Esophagus squamous epithelium (tissue), 5 donors: ENCODE measurements around the gene LRCH4. TPM values are rescaled to one million over a fixed set of nuclear protein-coding genes. Genes with fewer than 3 reads are reported as not detected.

Experiments used
- DNase-seq: peaks from one replicate; lab custom pipeline; 2025; lab: John Stamatoyannopoulos, UW
- H3K27ac ChIP-seq, 4 donors: fragments of 200-600 bp; sonication (generic); one replicate each; pipeline ENCODE4 v1.5.1; 2016 to 2019; ENCODE audit warnings: mild to moderate bottlenecking in 1 of 4
- H3K27me3 ChIP-seq, 4 donors: fragments of 200-600 bp; sonication (generic); 1 replicate in 3 of 4; 2 replicates in 1 of 4; pipeline versions ENCODE4 v1.5.1 to v1.6.0; 2017 to 2021; ENCODE audit warnings: antibody characterized with exemption in 1 of 4
- H3K36me3 ChIP-seq, 3 donors: fragments of 200-600 bp; sonication (generic); one replicate each; pipeline ENCODE4 v1.5.1; 2016 to 2019
- H3K4me1 ChIP-seq, 3 donors: fragments of 200-600 bp; sonication (generic); one replicate each; pipeline ENCODE4 v1.5.1; 2017 to 2019
- H3K4me3 ChIP-seq, 4 donors: fragments of 200-600 bp; sonication (generic); 1 replicate in 3 of 4; 2 replicates in 1 of 4; pipeline ENCODE4 v1.5.1; 2016 to 2019; ENCODE audit warnings: mild to moderate bottlenecking in 2 of 4, moderate library complexity in 1 of 4
- H3K9me3 ChIP-seq, 3 donors: fragments of 200-600 bp; sonication (generic); one replicate each; pipeline ENCODE4 v1.5.1; 2016 to 2019
- POLR2A ChIP-seq, 4 donors: fragments of 450-650 bp; IDR thresholded peaks; one replicate each; pipeline ENCODE4 v1.6.1; 2017; ENCODE audit warnings: antibody characterized with exemption in 4 of 4, mild to moderate bottlenecking in 4 of 4, moderate library complexity in 3 of 4
- WGBS, 2 donors: methylation state at CpG; one replicate each; pipeline ENCODE4 v1.1.5; 2018; 5-methylcytosine and 5-hydroxymethylcytosine counted together
- intact Hi-C: fragments of 100-400 bp; cut with DNase I; formaldehyde crosslinking; loops from one replicate; pipeline ENCODE4 v1.15.0; 2022
- total RNA-seq, 4 donors: library from RNA; depleted of rRNA; stranded (reverse); fragments of >200 nt; gene quantifications; one replicate each; pipeline ENCODE4 v1.1.0, GENCODE V29; 2016
- TF ChIP-seq, protein P1 (sequence below), 6 experiments: fragments of 450-650 bp in 4 of 6; fragments of 200-600 bp in 2 of 6; sonication (generic) in 2 of 6; IDR thresholded peaks; one replicate each; pipeline ENCODE4 v1.5.1; 2016 to 2019; ENCODE audit warnings: antibody characterized with exemption in 6 of 6, mild to moderate bottlenecking in 4 of 6, moderate library complexity in 4 of 6
- donor health status: DM: yes; HTN: yes; CAD: no.

LRCH4 gene
- total RNA-seq, 4 donors from 2014 or later: 50.1 to 84.0 (median 70.4) TPM

DNA sequence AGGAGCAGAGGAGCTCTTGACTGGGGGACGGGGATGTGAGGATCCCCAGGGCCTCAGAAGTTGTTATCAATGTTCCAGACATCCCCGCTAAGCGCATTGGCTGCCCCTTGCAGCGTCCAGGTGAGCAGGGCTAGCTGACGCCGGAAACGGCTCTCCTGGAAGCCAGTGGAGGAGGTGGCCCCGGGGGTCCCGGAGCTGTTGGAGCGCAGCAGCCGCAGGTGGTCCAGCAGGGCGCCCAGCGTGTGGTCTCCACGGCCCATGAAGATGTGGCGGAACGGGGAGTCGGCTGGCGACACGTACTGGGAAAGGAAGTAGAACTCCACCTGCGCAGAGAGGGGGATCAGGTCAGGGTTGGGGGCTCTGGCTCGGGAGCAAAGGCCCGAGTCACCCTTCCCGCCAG lies 34.9 kb upstream of the LRCH4 start:
- intact Hi-C loops: no loop called here
- TF ChIP-seq, protein P1, sequence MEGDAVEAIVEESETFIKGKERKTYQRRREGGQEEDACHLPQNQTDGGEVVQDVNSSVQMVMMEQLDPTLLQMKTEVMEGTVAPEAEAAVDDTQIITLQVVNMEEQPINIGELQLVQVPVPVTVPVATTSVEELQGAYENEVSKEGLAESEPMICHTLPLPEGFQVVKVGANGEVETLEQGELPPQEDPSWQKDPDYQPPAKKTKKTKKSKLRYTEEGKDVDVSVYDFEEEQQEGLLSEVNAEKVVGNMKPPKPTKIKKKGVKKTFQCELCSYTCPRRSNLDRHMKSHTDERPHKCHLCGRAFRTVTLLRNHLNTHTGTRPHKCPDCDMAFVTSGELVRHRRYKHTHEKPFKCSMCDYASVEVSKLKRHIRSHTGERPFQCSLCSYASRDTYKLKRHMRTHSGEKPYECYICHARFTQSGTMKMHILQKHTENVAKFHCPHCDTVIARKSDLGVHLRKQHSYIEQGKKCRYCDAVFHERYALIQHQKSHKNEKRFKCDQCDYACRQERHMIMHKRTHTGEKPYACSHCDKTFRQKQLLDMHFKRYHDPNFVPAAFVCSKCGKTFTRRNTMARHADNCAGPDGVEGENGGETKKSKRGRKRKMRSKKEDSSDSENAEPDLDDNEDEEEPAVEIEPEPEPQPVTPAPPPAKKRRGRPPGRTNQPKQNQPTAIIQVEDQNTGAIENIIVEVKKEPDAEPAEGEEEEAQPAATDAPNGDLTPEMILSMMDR (IDR thresholded peaks at IDR 0.05): no peak
- TF ChIP-seq POLR2A (IDR thresholded peaks at IDR 0.05): no peak
- no peak for DNase-seq

DNA sequence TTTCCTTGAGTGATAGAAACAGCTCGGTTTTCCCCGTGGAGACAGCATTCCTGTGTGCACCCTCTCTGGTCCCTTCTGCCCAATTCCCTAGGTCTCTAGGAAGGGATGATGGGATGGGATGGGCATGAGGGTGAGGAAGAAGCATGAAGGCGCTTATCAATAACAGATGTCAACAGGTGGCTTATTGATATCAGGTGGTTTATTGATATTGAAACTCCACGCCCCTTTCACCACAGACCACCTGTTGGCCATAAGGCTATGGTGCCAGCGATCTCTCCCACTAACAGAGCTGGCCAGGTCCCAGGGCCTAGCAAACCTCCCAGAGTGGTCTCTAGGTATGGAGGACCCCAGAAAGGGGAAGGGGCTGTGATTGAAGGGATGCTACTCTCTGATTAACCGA lies 34.3 kb upstream of the LRCH4 start:
- Histone ChIP-seq H3K4me3 (no peak overlapping the region), H3K27ac (no peak overlapping the region), H3K9me3 (no peaks in the 10 kb centered on the region), H3K36me3 (peaks cover 0 to 10% (median 0%) of the 10 kb centered on the region in 3 donors), H3K27me3 (no peaks in the 10 kb centered on the region), H3K4me1 (peaks cover 0 to 6% (median 0%) of the 10 kb centered on the region in 3 donors)
- 86 to 98% methylated on average over 4 to 5 of the region's 6 CpGs for WGBS, 2 donors
- TF ChIP-seq POLR2A (IDR thresholded peaks at IDR 0.05): no peak
- TF ChIP-seq, protein P1 (IDR thresholded peaks at IDR 0.05): no peak
- DNase-seq: no peak
- intact Hi-C loops: no loop called here

More for the DNA sequence above, 34.9 kb upstream of the LRCH4 start:
- no peaks in the 10 kb centered on the region for H3K27me3 ChIP-seq
- peaks cover 0 to 6% (median 0%) of the 10 kb centered on the region in 3 donors for H3K4me1 ChIP-seq
- no peak overlapping the region for H3K4me3 ChIP-seq
- WGBS, 2 donors: 92 to 98% methylated on average over 11 to 23 of the region's 23 CpGs
- H3K27ac ChIP-seq: no peak overlapping the region
- peaks cover 0 to 4% (median 0%) of the 10 kb centered on the region in 3 donors for H3K36me3 ChIP-seq
- H3K9me3 ChIP-seq: no peaks in the 10 kb centered on the region

DNA sequence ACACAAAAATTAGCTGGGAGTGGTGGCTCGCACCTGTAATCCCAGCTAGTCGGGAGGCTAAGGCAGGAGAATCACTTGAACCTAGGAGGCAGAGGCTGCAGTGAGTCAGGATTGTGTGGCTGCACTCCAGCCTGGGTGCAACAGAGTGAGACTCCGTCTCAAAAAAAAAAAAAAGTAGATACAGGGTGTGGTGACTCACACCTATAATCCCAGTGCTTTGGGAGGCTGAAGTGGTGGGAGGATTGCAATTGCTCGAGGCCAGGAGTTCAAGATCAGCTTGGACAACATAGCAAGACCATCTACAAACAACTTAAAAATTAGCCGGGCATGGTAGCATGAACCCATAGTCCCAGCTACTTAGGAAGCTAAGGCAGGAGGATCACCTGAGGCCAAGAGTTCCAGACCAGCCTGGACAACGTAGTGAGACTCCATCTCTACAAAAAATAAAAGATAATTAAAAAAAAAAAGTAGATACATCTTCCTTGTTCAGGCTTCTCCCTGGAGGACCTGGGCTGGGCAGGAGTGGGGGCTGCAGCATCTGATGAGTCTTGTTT lies 28.5 kb upstream of the LRCH4 start:
- intact Hi-C loops: no loop called here
- no peaks in the 10 kb centered on the region for H3K27me3 ChIP-seq
- H3K36me3 ChIP-seq: peaks cover 0 to 19% (median 0%) of the 10 kb centered on the region in 3 donors
- WGBS, 2 donors: 65 to 88% methylated on average over 6 of the region's 6 CpGs
- peaks cover 8 to 21% (median 12%) of the 10 kb centered on the region in 3 donors for H3K4me1 ChIP-seq
- DNase-seq: no peak
- H3K27ac ChIP-seq: no peak overlapping the region
- no peaks in the 10 kb centered on the region for H3K9me3 ChIP-seq
- no peak overlapping the region for H3K4me3 ChIP-seq
- TF ChIP-seq, protein P1 (IDR thresholded peaks at IDR 0.05): no peak
- TF ChIP-seq POLR2A (IDR thresholded peaks at IDR 0.05): no peak

DNA sequence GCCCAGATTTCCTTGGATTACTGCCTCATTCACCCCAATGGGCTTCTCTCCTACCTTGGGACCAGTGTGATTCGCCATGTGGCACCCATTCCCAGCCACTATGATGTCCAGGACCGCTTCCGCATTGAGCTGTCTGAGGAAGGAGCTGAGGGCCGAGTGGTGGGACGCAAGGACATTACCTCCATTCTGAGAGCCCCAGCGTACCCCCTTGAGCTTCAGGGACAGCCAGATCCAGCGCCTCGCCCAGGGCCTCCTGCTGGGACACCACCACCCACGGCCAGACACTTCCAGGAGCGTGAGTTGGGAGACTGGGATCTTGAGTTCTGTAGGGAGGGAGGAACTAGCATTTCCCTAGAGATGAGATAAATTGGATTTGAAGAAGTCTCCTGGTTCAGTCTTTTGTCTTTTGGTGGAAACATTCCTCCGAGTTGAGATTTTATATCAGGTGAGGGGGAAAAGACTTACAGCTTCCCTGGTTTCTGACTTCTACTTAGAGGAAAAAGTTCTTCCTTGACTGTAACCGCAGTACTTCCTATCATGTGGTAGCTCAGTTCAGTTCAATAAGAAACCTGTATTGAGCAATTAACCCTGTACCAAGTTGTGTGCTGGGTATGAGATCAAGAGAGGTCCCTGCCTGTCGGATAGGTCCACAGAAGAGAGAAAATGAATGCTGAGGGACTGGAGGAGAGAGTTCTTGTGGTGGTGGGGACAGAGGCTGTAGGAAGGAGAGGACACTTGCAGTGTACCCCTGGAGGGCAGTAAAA lies 27.7 kb upstream of the LRCH4 start:
- intact Hi-C loops: no loop called here
- WGBS, 2 donors: 88 to 90% methylated on average over 6 to 8 of the region's 13 CpGs
- Histone ChIP-seq H3K9me3 (no peaks in the 10 kb centered on the region), H3K27ac (no peak overlapping the region), H3K27me3 (no peaks in the 10 kb centered on the region), H3K36me3 (peaks cover 0 to 19% (median 0%) of the 10 kb centered on the region in 3 donors), H3K4me1 (peaks cover 8 to 21% (median 12%) of the 10 kb centered on the region in 3 donors), H3K4me3 (peak overlapping the region in 3 of 4 donors; percentile 71 to 90 (median 80))
- no peak for DNase-seq
- TF ChIP-seq, protein P1 (IDR thresholded peaks at IDR 0.05): no peak
- TF ChIP-seq POLR2A (IDR thresholded peaks at IDR 0.05): no peak
